Stimulated activated CD4-positive, alpha-beta T cell treated with anti-CD3 and anti-CD28 coated beads, Interleukin-12 subunit alpha, Interleukin-12 subunit beta, amount 100 ng/mL, for 24 hours (primary cell): ENCODE results near the gene GRK2.
A peak's percentile ranks its signal among the peaks of the same experiment; 100 is the strongest.
"Not testable (repeated sequence)": the region's sequence is repeated elsewhere in the genome, so short reads cannot be mapped to it uniquely, and the experiment has no call there.

Source experiments
- DNase-seq, 2 experiments: peaks; one replicate each; pipeline ENCODE4 v3.0.0-alpha.2; 2020; ENCODE audit warnings: low read depth in 2 of 2

GRK2 gene

GRCh38 chr11:67266449-67267187 is at the start of gene GRK2:
Gene GRK2, plus strand, starts transcription at chr11:67266473. Its CDS starts 227 bp downstream, at chr11:67266700.
- no peak for DNase-seq

- DNase-seq = no peak
Measured at GRCh38 chr11:67227726-67228125, 38.5 kb upstream of the GRK2 start.

GRCh38 chr11:67230406-67230805 is 35.9 kb upstream of the GRK2 start:
- DNase-seq = no peak

- DNase-seq = no peak
Measured at GRCh38 chr11:67230886-67231285, 35.4 kb upstream of the GRK2 start.

- DNase-seq = no peak
Measured at GRCh38 chr11:67233584-67234190, 32.6 kb upstream of the GRK2 start.

GRCh38 chr11:67234571-67234970 is 31.7 kb upstream of the GRK2 start:
- not testable (repeated sequence) for DNase-seq

- no peak for DNase-seq
Measured at GRCh38 chr11:67237574-67237973, 28.7 kb upstream of the GRK2 start.

- DNase-seq = no peak
Measured at GRCh38 chr11:67238894-67239782, 27.1 kb upstream of the GRK2 start.

GRCh38 chr11:67239783-67240575 is 26.3 kb upstream of the GRK2 start:
- peak; percentile 90 to 96 for DNase-seq

GRCh38 chr11:67240576-67241389 is 25.5 kb upstream of the GRK2 start:
- peak; percentile 63 to 82 for DNase-seq

GRCh38 chr11:67242548-67242947 is 23.7 kb upstream of the GRK2 start:
- no peak for DNase-seq

GRCh38 chr11:67243051-67243450 is 23.2 kb upstream of the GRK2 start:
- DNase-seq = no peak

- DNase-seq = no peak
Measured at GRCh38 chr11:67245046-67245445, 21.2 kb upstream of the GRK2 start.

GRCh38 chr11:67247946-67248550 is 18.2 kb upstream of the GRK2 start:
- DNase-seq = no peak

GRCh38 chr11:67248653-67249052 is 17.6 kb upstream of the GRK2 start:
- no peak for DNase-seq

GRCh38 chr11:67250059-67251043 is 15.9 kb upstream of the GRK2 start:
- no peak for DNase-seq

GRCh38 chr11:67251841-67252240 is 14.4 kb upstream of the GRK2 start:
- DNase-seq = no peak

- no peak for DNase-seq
Measured at GRCh38 chr11:67252831-67253239, 13.4 kb upstream of the GRK2 start.
